ENCODE measurements around the gene SURF4. TPM values are rescaled to one million over a fixed set of nuclear protein-coding genes. Genes with fewer than 3 reads are reported as not detected.

Gene SURF4
- polyA plus RNA-seq, 2 of the 4 experiments (the other 2 are of a cell fraction), result 159 to 169 TPM

DNA sequence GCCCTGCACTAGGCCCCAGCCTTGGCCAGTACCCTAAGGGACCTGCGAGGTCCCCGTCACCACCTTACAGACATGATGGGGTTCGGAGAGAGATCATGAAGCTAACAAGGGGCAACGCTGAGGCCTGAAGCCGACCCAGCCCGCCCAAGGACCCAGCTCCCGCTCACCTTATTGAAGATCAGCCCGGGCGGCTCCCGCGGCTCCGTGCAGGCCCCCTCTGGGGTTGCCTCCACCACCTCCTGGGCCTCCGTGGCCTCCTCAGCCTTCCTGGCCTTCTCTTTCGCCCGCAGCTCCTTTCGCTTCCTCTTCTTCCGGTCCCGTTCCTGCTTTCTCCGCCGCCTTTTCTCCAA, 43.5 kb downstream of the SURF4 start:
- peaks cover 16% of the 10 kb centered on the region for H3K4me1 ChIP-seq
- H3K4me3 ChIP-seq, result no peak overlapping the region
- no peaks in the 10 kb centered on the region for H3K9me3 ChIP-seq
- no peak for DNase-seq (ENCODE audit: low read depth in 1 of 2, low spot score in 1 of 2)
- TF ChIP-seq CBX2 (IDR thresholded peaks at IDR 0.05; ENCODE audit: borderline replicate concordance, low read depth) (no peak), POLR2AphosphoS2 (conservative IDR thresholded peaks at IDR 0.05; ENCODE audit: low read length) (no peak), JUN (IDR thresholded peaks at IDR 0.05) (no peak), CEBPB (IDR thresholded peaks at IDR 0.05) (no peak), RAD21 (conservative IDR thresholded peaks at IDR 0.05 in 1 of 2, IDR thresholded peaks at IDR 0.05 in 1 of 2) (no peak), HEYL (CRISPR knock-in tag; IDR thresholded peaks at IDR 0.05) (no peak), RFX5 (IDR thresholded peaks at IDR 0.05) (no peak), TP53 (CRISPR knock-in tag; IDR thresholded peaks at IDR 0.05) (no peak), SMC3 (IDR thresholded peaks at IDR 0.05) (no peak), CBX8 (IDR thresholded peaks at IDR 0.05) (no peak)
- TF ChIP-seq, protein P1, sequence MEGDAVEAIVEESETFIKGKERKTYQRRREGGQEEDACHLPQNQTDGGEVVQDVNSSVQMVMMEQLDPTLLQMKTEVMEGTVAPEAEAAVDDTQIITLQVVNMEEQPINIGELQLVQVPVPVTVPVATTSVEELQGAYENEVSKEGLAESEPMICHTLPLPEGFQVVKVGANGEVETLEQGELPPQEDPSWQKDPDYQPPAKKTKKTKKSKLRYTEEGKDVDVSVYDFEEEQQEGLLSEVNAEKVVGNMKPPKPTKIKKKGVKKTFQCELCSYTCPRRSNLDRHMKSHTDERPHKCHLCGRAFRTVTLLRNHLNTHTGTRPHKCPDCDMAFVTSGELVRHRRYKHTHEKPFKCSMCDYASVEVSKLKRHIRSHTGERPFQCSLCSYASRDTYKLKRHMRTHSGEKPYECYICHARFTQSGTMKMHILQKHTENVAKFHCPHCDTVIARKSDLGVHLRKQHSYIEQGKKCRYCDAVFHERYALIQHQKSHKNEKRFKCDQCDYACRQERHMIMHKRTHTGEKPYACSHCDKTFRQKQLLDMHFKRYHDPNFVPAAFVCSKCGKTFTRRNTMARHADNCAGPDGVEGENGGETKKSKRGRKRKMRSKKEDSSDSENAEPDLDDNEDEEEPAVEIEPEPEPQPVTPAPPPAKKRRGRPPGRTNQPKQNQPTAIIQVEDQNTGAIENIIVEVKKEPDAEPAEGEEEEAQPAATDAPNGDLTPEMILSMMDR (IDR thresholded peaks at IDR 0.05), result no peak
- TF ChIP-seq, protein P2, sequence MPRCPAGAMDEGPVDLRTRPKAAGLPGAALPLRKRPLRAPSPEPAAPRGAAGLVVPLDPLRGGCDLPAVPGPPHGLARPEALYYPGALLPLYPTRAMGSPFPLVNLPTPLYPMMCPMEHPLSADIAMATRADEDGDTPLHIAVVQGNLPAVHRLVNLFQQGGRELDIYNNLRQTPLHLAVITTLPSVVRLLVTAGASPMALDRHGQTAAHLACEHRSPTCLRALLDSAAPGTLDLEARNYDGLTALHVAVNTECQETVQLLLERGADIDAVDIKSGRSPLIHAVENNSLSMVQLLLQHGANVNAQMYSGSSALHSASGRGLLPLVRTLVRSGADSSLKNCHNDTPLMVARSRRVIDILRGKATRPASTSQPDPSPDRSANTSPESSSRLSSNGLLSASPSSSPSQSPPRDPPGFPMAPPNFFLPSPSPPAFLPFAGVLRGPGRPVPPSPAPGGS (IDR thresholded peaks at IDR 0.05), result no peak
- TF ChIP-seq, protein P3, sequence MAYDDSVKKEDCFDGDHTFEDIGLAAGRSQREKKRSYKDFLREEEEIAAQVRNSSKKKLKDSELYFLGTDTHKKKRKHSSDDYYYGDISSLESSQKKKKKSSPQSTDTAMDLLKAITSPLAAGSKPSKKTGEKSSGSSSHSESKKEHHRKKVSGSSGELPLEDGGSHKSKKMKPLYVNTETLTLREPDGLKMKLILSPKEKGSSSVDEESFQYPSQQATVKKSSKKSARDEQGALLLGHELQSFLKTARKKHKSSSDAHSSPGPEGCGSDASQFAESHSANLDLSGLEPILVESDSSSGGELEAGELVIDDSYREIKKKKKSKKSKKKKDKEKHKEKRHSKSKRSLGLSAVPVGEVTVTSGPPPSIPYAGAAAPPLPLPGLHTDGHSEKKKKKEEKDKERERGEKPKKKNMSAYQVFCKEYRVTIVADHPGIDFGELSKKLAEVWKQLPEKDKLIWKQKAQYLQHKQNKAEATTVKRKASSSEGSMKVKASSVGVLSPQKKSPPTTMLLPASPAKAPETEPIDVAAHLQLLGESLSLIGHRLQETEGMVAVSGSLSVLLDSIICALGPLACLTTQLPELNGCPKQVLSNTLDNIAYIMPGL (CRISPR knock-in tag; IDR thresholded peaks at IDR 0.05; ENCODE audit: borderline replicate concordance), result no peak
- 95% methylated on average over 18 of the region's 20 CpGs for WGBS (ENCODE audit: missing lambda C conversion rate)
- no peak for ATAC-seq
- CTCF ChIA-PET, result interaction anchor here (0.6 to 6.5 kb wide), 7 partner anchors 10 to 188 kb away, joined by 3 to 82 read pairs (median 7); no protein-coding TSS in a partner anchor
- POLR2A ChIA-PET, result interaction anchor here (1.3 kb wide), 1 partner anchor 16 kb away, joined by 3 read pairs; the partner anchor contains the start of genes MED22 and RPL7A
- no peak overlapping the region for H3K27ac ChIP-seq
- no peak overlapping the region for H3K4me2 ChIP-seq
- FAIRE-seq, result no peak

DNA sequence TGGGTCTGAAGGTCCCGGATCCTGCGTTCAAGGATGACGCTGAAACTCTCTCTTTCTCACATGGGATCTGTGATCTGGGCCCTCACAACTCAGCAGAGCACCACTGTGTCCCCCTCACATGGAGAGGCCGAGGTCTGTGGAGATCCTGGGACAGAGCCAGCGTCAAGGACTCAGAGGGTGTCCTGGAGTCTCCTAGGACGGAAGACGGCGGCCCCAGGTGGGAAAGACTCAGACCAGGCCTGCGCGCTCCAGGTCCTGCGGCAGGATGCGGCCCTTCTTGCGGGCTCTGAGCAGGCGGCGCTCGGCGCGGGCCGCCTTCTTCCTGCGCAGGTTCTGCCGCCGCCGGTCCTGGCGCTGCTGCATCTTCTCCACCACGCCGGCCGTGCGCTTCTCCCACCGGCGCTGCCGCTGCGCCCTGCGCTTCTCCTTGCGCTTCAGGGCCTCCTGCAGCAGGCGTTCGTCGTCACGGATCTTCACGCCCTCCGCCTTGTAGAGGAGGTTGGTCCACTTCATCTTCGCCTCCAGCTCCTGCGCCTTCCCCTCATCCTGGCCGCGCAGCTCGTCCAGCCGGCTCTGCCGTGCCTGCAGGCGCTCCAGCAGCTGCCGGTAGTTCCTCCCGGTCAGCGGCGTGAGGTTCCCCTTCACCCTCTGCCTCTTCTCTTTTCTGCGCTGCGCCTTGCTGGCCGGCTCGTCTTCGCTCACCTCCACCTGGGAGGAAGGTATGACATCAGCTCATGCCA, 44.0 kb downstream of the SURF4 start:
- no peak overlapping the region for H3K4me2 ChIP-seq
- no peaks in the 10 kb centered on the region for H3K9me3 ChIP-seq
- no peak for DNase-seq (ENCODE audit: low read depth in 1 of 2, low spot score in 1 of 2)
- WGBS (ENCODE audit: missing lambda C conversion rate), result 98% methylated on average over 55 of the region's 57 CpGs
- ChIA-PET POLR2A (interaction anchor here (1.3 kb wide), 1 partner anchor 16 kb away, joined by 3 read pairs; the partner anchor contains the start of genes MED22 and RPL7A), CTCF (interaction anchor here (0.9 to 6.5 kb wide), 6 partner anchors 11 to 187 kb away, joined by 3 to 82 read pairs (median 7); no protein-coding TSS in a partner anchor)
- H3K27ac ChIP-seq, result no peak overlapping the region
- no peak for FAIRE-seq
- ATAC-seq, result no peak
- TF ChIP-seq CHD2 (IDR thresholded peaks at IDR 0.05; ENCODE audit: low read length, partially characterized antibody) (no peak), NPAS2 (CRISPR knock-in tag; IDR thresholded peaks at IDR 0.05; ENCODE audit: borderline replicate concordance) (no peak), EHMT2 (IDR thresholded peaks at IDR 0.05; ENCODE audit: low read depth) (no peak), ZNF302 (CRISPR knock-in tag; IDR thresholded peaks at IDR 0.05) (no peak), ZC3H11A (IDR thresholded peaks at IDR 0.05) (no peak), RAD21 (conservative IDR thresholded peaks at IDR 0.05 in 1 of 2, IDR thresholded peaks at IDR 0.05 in 1 of 2) (no peak)
- H3K4me3 ChIP-seq, result no peak overlapping the region
- peaks cover 16% of the 10 kb centered on the region for H3K4me1 ChIP-seq
